ENCODE measurements around the gene SLC24A4.

SLC24A4 gene

GRCh38 chr14:92369097-92369496 lies 46.1 kb downstream of the SLC24A4 start:
- TF ChIP-seq, protein P1, sequence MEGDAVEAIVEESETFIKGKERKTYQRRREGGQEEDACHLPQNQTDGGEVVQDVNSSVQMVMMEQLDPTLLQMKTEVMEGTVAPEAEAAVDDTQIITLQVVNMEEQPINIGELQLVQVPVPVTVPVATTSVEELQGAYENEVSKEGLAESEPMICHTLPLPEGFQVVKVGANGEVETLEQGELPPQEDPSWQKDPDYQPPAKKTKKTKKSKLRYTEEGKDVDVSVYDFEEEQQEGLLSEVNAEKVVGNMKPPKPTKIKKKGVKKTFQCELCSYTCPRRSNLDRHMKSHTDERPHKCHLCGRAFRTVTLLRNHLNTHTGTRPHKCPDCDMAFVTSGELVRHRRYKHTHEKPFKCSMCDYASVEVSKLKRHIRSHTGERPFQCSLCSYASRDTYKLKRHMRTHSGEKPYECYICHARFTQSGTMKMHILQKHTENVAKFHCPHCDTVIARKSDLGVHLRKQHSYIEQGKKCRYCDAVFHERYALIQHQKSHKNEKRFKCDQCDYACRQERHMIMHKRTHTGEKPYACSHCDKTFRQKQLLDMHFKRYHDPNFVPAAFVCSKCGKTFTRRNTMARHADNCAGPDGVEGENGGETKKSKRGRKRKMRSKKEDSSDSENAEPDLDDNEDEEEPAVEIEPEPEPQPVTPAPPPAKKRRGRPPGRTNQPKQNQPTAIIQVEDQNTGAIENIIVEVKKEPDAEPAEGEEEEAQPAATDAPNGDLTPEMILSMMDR (IDR thresholded peaks at IDR 0.05; ENCODE audit: borderline replicate concordance, control extremely low read depth, extremely low read depth, insufficient read depth, missing control alignments) = no peak
- DNase-seq (ENCODE audit: low spot score) = no peak
- in situ Hi-C loops (cut with MboI; ENCODE audit: low sequenced_read_pairs, unreplicated experiment) = no loop called here

- TF ChIP-seq, protein P1 (IDR thresholded peaks at IDR 0.05; ENCODE audit: borderline replicate concordance, control extremely low read depth, extremely low read depth, insufficient read depth, missing control alignments) = no peak
- in situ Hi-C loops (cut with MboI; ENCODE audit: low sequenced_read_pairs, unreplicated experiment) = no loop called here
- DNase-seq (ENCODE audit: low spot score) = no peak
These were observed 49.3 kb downstream of the SLC24A4 start for GRCh38 chr14:92372230-92372629.

DNA sequence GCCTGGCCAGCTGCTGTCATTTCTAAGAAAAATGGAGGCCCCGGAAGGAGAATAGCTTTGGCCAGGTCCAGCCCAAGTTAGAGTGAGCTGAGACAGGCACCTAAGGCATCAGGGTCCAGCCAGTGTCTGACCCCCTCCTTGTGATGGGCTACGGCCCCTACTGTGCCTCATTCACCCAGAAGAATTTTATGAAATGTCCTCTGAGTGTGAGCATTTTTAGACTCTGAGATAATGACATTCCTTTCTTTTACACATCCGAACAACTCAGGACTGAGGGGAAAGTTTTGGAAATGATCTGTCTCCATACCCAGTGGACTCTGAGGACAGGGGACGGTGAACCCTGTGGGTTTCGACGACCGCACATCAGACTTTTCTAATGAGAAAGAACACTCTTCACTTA lies 50.4 kb downstream of the SLC24A4 start:
- in situ Hi-C loops (cut with MboI; ENCODE audit: low sequenced_read_pairs, unreplicated experiment) = no loop called here
- TF ChIP-seq, protein P1 (IDR thresholded peaks at IDR 0.05; ENCODE audit: borderline replicate concordance, control extremely low read depth, extremely low read depth, insufficient read depth, missing control alignments) = no peak
- no peak for DNase-seq (ENCODE audit: low spot score)

GRCh38 chr14:92380131-92380530 lies 57.2 kb downstream of the SLC24A4 start:
- no peak for DNase-seq (ENCODE audit: low spot score)
- TF ChIP-seq, protein P1 (IDR thresholded peaks at IDR 0.05; ENCODE audit: borderline replicate concordance, control extremely low read depth, extremely low read depth, insufficient read depth, missing control alignments) = no peak
- in situ Hi-C loops (cut with MboI; ENCODE audit: low sequenced_read_pairs, unreplicated experiment) = no loop called here

DNA sequence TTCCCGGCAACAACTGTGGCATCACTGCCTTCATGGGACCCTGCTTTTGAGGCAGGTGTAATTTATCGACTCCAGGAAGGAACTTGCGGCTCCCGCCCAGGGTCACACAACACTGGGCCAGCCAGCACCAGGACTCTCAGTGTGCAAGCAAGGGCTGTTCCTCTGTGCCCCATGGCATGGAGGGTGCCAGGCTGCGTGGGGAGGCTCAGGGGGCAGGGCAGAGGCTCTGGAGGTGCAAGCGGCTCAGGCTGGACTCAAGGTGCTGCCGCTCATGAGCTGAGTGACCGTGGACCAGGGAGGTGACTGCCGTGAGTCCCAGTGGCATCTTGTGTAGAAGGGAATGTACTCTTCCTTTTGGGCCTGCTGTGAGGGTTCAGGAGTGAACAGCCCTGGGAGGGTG lies 57.6 kb downstream of the SLC24A4 start:
- no peak for DNase-seq (ENCODE audit: low spot score)
- TF ChIP-seq, protein P1 (IDR thresholded peaks at IDR 0.05; ENCODE audit: borderline replicate concordance, control extremely low read depth, extremely low read depth, insufficient read depth, missing control alignments) = no peak
- in situ Hi-C loops (cut with MboI; ENCODE audit: low sequenced_read_pairs, unreplicated experiment) = no loop called here

- DNase-seq (ENCODE audit: low spot score) = no peak
- in situ Hi-C loops (cut with MboI; ENCODE audit: low sequenced_read_pairs, unreplicated experiment) = no loop called here
- TF ChIP-seq, protein P1 (IDR thresholded peaks at IDR 0.05; ENCODE audit: borderline replicate concordance, control extremely low read depth, extremely low read depth, insufficient read depth, missing control alignments) = no peak
These were observed 59.7 kb downstream of the SLC24A4 start for GRCh38 chr14:92382677-92383076.

GRCh38 chr14:92383805-92384204 lies 60.8 kb downstream of the SLC24A4 start:
- TF ChIP-seq, protein P1 (IDR thresholded peaks at IDR 0.05; ENCODE audit: borderline replicate concordance, control extremely low read depth, extremely low read depth, insufficient read depth, missing control alignments) = no peak
- no peak for DNase-seq (ENCODE audit: low spot score)
- in situ Hi-C loops (cut with MboI; ENCODE audit: low sequenced_read_pairs, unreplicated experiment) = no loop called here

Data from GM13976 (cell line).